H7 (cell line): ENCODE measurements around the gene GABRG3. TPM values are rescaled to one million over a fixed set of nuclear protein-coding genes. Genes with fewer than 3 reads are reported as not detected.

ENCODE experiments used
- DNase-seq: peaks from one replicate; pipeline ENCODE4 v3.0.0; 2012
- H3K27me3 ChIP-seq: 2 replicates; pipeline ENCODE4 v1.6.0; 2011; ENCODE audit warnings: mild to moderate bottlenecking, low read length; ENCODE audit not compliant: control insufficient read depth, insufficient read depth
- H3K36me3 ChIP-seq: replicated peaks from 2 replicates; pipeline ENCODE4 v1.5.1; 2011; ENCODE audit warnings: low read length; ENCODE audit not compliant: control insufficient read depth, insufficient read depth
- H3K4me3 ChIP-seq: 2 replicates; pipeline ENCODE4 v1.5.1; 2011; ENCODE audit warnings: low read depth, mild to moderate bottlenecking, control low read depth, low read length, moderate library complexity; ENCODE audit not compliant: insufficient read depth
- total RNA-seq: library from RNA; depleted of rRNA; stranded (reverse); fragments of >200 nt; shearing (Covaris generic); gene quantifications from 2 replicates; pipeline ENCODE4 v1.2.3, GENCODE V29; 2014

The GABRG3 gene
- total RNA-seq, 1 experiment from 2014 or later: 0.42 TPM

DNA sequence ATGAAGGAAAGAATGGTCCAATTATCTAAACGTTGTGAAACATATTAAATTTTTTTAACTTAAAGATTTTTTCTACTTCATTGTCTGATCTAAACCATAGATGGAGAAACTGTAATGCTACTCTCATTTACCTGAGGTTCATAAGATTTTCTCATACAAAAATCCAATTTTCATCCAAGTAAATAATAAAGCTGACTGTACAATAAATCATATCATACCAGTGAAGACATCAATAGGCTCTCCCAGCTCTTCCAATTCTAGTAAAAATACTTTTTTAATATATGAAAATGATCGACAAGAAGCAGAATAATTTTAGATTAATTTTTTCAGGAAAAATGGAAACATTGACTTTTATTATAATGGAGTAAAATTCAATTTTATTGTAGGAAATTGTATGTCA is 260.8 kb downstream of the GABRG3 start:
- Histone ChIP-seq H3K36me3 (no peaks in the 10 kb centered on the region), H3K27me3 (no peaks in the 10 kb centered on the region), H3K4me3 (no peak overlapping the region)
- no peak for DNase-seq

DNA sequence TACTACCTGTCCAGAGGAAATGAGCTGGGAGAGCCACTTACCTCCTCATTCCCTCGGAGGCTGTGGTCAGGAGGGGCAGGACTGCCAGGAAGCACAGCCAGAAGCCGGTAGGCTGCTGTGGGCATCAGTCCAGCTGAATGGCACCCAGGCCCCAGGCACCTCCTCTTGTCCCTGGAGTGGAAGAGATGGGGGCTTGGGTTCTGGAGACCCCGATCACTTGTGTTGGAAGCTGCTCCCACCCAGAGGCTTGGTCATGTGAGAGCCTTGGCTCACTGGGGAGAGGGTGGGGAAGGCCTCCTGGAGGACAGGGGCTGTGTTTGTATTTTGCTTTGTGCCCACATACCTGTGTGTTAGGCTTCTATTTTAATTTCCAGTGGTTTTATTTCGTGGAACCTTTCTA is 261.9 kb downstream of the GABRG3 start:
- Histone ChIP-seq H3K4me3 (no peak overlapping the region), H3K27me3 (no peaks in the 10 kb centered on the region), H3K36me3 (no peaks in the 10 kb centered on the region)
- no peak for DNase-seq

DNA sequence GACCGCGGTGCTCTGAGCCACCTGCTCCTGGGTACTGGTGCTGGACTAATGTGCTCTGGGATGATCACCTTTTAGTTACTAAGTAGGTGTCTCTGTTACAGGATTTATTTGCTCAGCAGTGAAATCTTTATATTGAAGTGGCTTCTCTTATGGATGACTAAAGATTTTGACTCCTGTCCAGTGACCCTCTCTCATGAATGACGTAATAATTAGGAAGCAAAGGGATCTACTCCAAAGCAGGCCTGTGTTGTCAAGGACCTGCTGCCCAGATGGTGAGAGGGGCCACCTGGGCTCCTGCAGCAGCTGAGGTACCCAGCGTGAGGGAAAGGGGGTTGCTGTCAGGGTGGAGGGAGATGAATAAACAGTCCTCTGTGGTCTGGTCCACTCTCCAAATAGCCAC is 263.6 kb downstream of the GABRG3 start:
- no peaks in the 10 kb centered on the region for H3K36me3 ChIP-seq
- H3K27me3 ChIP-seq: no peaks in the 10 kb centered on the region
- H3K4me3 ChIP-seq: no peak overlapping the region
- no peak for DNase-seq

DNA sequence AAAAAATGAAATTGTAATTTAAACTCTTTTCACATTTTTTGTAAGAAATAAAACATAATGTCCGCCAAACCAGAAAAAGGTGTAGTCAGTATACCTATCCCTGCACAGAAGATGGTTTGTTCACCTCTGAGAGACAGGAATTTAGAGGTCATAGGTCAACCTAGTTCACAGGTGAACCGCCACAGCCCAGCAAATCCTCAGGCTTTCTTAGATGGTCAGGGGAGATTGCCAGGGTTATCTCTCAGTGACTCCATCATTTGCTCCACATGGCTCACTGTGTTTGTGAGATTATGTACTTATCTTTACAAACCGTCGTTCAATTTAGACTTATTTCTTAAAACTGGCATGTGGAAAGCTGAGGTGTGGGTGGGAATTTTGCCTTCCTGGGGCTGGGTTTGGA is 264.2 kb downstream of the GABRG3 start:
- no peaks in the 10 kb centered on the region for H3K27me3 ChIP-seq
- no peaks in the 10 kb centered on the region for H3K36me3 ChIP-seq
- no peak for DNase-seq
- H3K4me3 ChIP-seq: no peak overlapping the region

DNA sequence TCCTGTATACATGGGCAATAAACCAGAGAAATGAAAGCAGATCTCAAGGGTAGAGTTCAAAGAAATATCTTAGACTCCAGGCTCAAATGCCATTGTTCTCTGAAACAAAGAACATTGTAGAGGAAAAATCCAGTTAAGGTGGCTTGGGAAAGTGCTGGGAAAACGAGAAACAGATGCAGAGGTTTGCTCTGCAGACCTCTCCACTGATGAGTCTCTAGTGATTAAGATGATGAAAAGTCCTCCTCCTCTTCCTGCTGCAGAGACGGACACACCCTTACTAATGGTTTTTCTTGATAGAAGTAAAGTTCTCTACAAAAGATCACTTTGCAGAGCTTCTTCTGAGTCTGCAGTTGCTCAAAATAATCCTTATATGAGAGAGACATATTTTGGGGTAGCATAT is 264.7 kb downstream of the GABRG3 start:
- H3K36me3 ChIP-seq: no peaks in the 10 kb centered on the region
- no peaks in the 10 kb centered on the region for H3K27me3 ChIP-seq
- no peak for DNase-seq
- H3K4me3 ChIP-seq: no peak overlapping the region

DNA sequence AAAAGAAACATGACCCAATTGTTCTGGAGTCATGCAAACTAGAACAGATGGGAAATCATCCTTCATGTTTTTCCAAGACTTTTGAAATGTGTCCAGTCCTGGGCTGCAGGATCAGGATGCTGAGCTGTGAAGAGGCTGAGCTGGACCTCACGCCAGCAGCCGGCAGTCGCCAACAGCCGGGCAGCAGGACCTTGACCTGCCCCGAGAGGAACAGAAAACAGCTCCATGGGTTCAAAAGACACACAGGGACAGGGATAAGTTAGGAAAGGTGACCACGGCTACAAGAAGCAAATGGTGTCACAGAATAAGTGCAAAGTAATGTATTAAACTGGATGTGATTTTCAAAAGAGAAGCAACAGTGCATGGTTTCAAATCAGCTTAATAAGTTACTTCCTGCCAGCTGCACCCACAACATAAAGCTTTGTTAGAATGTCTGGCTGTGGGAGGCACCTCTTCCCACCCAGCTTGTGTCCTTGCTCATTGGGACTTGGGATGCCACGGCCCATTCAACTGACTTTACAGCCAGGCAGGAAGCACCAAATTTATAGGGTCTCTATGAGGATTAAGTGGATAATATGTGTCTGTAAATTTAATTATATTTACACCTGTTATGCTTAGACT is 266.4 kb downstream of the GABRG3 start:
- Histone ChIP-seq H3K36me3 (no peaks in the 10 kb centered on the region), H3K27me3 (no peaks in the 10 kb centered on the region), H3K4me3 (no peak overlapping the region)
- no peak for DNase-seq

GRCh38 chr15:27238209-27238608 is 267.2 kb downstream of the GABRG3 start:
- peak; percentile 73 for DNase-seq
- Histone ChIP-seq H3K4me3 (no peak overlapping the region), H3K27me3 (no peaks in the 10 kb centered on the region), H3K36me3 (no peaks in the 10 kb centered on the region)

DNA sequence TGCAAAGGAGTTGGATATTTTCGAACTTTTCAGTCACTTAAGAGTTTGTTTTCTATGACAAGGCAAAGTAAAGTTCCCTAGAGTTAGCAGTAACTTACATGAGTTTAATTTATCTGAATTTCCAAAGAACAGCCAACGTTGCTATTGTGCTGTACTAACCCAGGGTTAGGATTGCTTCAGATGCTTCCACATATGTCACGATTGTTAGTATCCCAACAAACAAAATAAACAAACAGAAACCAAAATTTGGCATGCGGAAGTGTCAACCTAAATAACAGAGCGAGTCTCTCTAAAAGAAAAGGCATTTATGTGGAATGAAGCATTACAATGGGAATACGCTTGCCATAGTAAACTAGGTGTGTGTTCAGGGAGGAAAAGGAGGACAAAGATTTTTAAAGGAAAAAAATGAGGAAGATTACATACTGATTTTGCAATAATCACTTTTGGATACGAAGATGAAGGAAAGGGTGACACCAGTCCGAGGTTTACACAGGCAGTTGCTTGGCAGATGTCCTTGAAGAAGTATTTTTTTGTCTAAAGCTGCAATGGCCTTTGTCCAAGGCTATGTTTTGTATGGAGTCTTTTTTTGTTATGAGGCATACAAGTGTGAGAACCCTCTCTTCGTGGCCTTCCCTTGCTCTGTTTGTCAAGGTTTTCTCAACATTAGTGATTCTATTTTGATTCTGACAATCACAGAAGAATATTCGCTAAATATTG is 267.9 kb downstream of the GABRG3 start:
- no peaks in the 10 kb centered on the region for H3K36me3 ChIP-seq
- H3K4me3 ChIP-seq: no peak overlapping the region
- no peaks in the 10 kb centered on the region for H3K27me3 ChIP-seq
- no peak for DNase-seq

DNA sequence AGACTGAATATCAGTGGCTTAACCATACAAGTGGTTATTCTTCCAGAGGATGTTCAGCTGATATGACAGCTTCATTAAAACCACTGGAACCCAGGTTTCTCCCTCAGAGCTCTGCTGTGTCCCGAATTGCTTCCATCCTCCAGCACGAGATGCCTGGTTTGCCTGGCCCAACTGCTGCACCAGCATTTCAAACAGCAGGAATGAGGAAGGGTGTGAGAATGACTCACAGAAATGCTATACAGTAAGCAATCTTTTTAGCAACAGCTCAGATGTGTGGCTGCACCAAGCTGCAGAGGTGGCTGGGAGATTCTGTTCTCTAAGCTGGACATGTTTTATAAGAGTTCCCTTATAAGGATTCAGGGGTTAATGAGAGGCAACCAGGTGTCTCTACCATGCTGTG is 271.0 kb downstream of the GABRG3 start:
- H3K4me3 ChIP-seq: no peak overlapping the region
- no peaks in the 10 kb centered on the region for H3K36me3 ChIP-seq
- no peak for DNase-seq
- no peaks in the 10 kb centered on the region for H3K27me3 ChIP-seq

DNA sequence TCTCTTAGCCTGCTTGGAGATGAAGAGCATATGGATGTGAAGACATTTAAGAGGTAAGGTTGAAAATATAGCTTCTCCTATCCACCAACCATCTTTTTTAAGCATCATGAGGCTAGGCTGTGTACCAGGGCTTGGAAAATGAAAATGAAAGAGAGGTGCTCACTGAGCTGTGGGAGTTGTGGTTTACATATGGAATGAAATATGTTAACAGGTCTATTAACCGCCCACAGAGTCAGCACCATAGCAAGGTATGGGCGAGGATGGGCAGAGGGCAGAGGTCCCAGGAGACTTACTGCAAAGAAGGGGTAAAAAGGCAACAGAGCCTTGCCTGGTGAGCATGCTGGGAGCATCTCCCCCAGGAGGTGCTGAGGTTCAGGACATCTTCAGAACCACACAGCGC is 273.1 kb downstream of the GABRG3 start:
- Histone ChIP-seq H3K36me3 (no peaks in the 10 kb centered on the region), H3K27me3 (no peaks in the 10 kb centered on the region), H3K4me3 (no peak overlapping the region)
- no peak for DNase-seq

DNA sequence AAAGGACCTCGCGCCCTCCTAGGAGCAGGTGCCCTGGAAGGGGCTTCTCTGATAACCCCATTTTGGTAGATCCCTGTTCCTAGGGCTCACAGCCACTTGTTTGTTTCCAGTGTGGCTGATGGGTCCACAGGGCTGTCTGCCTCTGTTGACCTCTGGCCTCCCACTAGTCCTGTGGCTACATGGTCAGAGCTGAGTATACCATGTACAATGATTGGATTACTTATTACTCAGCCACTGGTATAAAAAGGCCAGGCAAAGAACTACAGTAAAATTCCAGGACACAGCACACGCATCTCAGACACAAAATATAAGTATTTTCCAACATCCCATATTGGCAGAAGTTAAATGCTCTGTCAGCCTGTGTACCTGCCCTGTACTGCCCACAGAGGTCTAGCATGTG is 277.3 kb downstream of the GABRG3 start:
- no peak for DNase-seq
- Histone ChIP-seq H3K4me3 (no peak overlapping the region), H3K36me3 (no peaks in the 10 kb centered on the region), H3K27me3 (no peaks in the 10 kb centered on the region)

DNA sequence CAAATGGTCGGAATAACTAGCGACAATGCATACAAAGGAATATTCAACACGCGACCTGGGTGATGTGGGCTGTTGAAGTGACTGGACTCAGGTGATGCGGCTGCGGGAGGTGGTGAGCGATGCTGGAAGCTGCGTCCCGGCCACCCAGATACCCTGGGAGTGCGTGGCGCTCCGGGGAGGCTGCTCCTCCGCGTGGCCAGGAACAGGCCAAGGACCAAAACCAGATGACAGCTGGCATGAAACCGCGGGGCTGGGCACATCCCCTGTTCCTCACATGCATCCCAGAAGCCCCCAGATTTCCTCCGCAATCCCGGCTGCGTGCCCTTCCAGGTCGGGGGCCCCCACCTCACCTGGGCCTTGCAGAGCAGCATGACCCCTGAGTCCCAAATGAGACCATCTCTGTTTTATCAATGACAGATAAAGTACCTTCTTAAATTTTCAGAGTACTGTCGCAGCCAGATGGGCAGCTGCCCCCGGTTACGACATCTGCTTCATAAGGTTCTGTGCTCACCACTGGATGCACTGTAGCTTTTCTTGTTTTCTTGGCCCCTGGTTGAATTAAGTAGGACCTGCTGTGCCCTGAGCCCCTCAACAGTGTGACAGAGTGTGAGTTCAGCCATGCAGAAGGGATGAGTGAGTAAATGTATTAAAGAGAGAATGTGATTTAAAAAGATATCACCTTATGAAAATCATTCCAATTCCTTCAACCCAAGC is 278.2 kb downstream of the GABRG3 start:
- DNase-seq: no peak
- H3K4me3 ChIP-seq: no peak overlapping the region
- no peaks in the 10 kb centered on the region for H3K36me3 ChIP-seq
- H3K27me3 ChIP-seq: no peaks in the 10 kb centered on the region

- no peak for DNase-seq
- Histone ChIP-seq H3K27me3 (no peaks in the 10 kb centered on the region), H3K4me3 (no peak overlapping the region), H3K36me3 (no peaks in the 10 kb centered on the region)
These were observed 278.8 kb downstream of the GABRG3 start for GRCh38 chr15:27249760-27250109.

DNA sequence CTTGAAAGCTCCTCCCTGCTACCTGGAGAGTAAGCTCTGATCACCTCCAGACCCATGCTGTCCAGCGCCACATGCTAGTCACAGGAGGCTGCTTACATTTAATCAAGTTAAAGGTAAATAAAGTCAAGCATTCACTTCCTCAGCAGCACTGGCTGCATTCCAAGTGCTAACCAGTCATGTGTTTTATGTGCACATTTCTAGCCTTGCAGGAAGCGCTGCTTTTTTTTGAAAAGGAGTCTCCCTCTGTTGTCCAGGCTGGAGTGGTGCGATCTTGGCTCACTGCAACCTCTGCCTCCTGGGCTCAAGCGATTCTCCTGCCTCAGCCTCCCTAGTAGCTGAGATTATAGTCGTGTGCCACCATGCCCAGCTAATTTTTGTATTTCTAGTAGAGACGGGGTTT is 279.2 kb downstream of the GABRG3 start:
- no peaks in the 10 kb centered on the region for H3K36me3 ChIP-seq
- H3K4me3 ChIP-seq: no peak overlapping the region
- DNase-seq: no peak
- no peaks in the 10 kb centered on the region for H3K27me3 ChIP-seq

DNA sequence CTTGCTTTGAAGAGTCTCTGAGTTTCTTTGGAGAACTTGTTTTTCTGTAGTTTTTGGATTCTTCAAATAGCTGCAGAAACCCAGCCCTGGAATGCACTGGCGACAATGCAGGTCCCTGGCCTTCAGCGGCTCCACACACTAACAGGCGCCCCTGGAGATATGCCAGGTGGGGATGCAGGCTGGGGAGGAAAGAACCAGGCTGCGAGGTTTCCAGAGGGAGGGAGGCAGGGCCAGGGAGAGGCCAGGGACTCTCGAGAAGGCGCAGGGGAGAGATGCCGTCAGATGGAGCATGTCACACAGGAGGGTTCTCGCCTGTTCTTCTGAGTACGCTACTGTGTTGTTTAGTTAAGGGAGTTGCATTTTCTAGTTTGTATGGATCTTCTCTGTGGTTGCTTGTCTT is 283.1 kb downstream of the GABRG3 start:
- H3K4me3 ChIP-seq: no peak overlapping the region

More for the DNA sequence above, 283.1 kb downstream of the GABRG3 start:
- no peak for DNase-seq
- no peaks in the 10 kb centered on the region for H3K27me3 ChIP-seq
- no peaks in the 10 kb centered on the region for H3K36me3 ChIP-seq
